ENCODE data around the gene NLRC3. TPM values are rescaled to one million over a fixed set of nuclear protein-coding genes. Genes with fewer than 3 reads are reported as not detected.

Gene NLRC3
- total and polyA plus RNA-seq, 10 donors = 8.6 to 34.0 (median 25.3) TPM

DNA sequence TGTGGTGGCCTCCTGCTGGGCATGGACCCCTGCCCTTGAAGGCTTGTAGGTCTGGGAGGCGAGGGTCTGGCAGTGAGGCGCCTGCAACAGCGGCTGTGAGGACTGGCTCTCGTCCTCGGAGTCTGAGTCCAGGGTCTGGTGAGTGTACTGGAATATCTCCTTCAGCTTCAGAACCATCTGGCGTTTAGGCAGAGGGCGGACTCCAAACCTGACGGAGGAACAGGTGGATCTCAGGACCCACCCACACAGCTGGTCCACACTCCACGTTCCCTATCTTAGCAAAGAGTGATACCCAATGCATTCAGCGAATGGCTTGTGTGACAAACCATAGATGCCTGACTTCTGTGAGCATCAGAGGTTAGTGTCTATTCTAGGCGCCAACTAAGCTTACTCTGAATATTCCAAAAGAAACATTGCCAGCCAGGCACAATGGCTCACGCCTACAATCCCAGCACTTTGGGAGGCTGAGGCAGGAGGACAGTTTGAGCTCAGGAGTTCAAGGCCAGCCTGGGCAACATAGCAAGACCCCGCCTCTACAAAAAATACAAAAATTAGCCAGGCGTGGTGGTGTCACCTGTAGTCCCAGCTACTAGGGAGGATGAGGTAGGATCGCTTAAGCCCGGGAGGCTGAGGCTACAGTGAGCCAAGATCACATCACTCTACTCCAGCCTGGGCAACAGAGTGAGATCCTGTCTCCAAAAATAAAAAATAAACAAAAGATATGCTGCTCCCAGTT, 6.3 kb upstream of the NLRC3 start:
- Histone ChIP-seq H3K36me3 (peaks cover 0 to 53% (median 18%) of the 10 kb centered on the region in 6 donors), H3K9me3 (no peaks in the 10 kb centered on the region), H3K27ac (no peak overlapping the region), H3K4me3 (no peak overlapping the region), H3K27me3 (replicated peaks in 1 of 7) (peaks cover 0 to 3% (median 0%) of the 10 kb centered on the region in 7 donors), H3K4me1 (peaks cover 17 to 45% (median 26%) of the 10 kb centered on the region in 6 donors)
- DNase-seq = no peak
- TF ChIP-seq, protein P1, sequence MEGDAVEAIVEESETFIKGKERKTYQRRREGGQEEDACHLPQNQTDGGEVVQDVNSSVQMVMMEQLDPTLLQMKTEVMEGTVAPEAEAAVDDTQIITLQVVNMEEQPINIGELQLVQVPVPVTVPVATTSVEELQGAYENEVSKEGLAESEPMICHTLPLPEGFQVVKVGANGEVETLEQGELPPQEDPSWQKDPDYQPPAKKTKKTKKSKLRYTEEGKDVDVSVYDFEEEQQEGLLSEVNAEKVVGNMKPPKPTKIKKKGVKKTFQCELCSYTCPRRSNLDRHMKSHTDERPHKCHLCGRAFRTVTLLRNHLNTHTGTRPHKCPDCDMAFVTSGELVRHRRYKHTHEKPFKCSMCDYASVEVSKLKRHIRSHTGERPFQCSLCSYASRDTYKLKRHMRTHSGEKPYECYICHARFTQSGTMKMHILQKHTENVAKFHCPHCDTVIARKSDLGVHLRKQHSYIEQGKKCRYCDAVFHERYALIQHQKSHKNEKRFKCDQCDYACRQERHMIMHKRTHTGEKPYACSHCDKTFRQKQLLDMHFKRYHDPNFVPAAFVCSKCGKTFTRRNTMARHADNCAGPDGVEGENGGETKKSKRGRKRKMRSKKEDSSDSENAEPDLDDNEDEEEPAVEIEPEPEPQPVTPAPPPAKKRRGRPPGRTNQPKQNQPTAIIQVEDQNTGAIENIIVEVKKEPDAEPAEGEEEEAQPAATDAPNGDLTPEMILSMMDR (IDR thresholded peaks at IDR 0.05 in 8 of 11, conservative IDR thresholded peaks at IDR 0.05 in 3 of 11) = no peak
- TF ChIP-seq POLR2A (IDR thresholded peaks at IDR 0.05) (no peak), POLR2AphosphoS5 (IDR thresholded peaks at IDR 0.05) (no peak)
- intact Hi-C loops (cut with DNase I; ENCODE audit: low total_unique reads) = no loop called here
- WGBS, 5 donors = 95 to 97% (median 97%) methylated on average over 15 to 16 of the region's 16 CpGs

DNA sequence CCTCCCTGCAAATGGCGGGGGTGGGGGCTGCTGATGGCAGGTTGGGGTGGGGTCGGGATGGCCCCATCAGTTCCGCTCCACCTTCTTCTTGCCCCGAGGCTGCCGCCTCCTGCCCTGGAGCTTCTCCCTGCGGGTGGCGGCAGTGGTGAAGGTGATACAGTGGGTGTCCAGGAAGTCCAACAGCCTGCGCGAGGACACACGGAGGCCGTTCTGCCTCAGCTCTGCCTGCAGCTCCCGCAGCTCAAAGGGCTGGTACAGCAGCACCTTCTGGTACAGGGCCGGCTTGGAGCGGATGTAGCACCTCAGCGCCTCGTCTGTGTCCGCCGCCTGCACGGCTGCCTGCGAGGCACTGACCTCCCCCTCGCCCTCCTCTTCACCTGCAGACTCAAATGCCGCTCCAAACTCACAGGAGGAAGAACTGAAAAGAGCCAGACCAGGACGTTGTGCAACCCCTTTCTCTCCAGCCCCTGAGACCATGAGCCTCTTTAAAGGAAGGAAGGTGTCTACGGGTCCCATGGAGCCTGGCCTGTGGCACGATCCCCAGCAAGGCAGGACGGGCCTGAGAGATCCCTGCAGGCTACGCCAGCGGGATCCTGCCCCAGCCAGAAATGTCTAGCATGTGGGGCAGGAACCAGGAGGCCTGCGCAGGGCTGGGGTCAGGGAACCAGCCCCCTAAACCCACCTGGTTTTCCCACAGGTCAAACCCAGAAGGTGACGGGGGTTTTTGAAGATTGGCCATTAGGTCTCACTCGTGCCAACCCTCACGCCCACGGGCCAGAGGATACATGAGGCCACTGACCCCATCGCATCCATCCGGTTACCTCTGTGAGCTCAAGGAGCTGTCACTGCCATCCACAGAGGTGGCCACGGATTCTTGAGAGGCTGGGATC, 5.3 kb upstream of the NLRC3 start:
- Histone ChIP-seq H3K4me3 (no peak overlapping the region), H3K27me3 (replicated peaks in 1 of 7) (peaks cover 0 to 6% (median 0%) of the 10 kb centered on the region in 7 donors), H3K4me1 (peaks cover 26 to 45% (median 34%) of the 10 kb centered on the region in 6 donors), H3K9me3 (no peaks in the 10 kb centered on the region), H3K36me3 (peaks cover 0 to 44% (median 18%) of the 10 kb centered on the region in 6 donors), H3K27ac (no peak overlapping the region)
- TF ChIP-seq POLR2AphosphoS5 (IDR thresholded peaks at IDR 0.05) (no peak), POLR2A (IDR thresholded peaks at IDR 0.05) (no peak)
- TF ChIP-seq, protein P1 (IDR thresholded peaks at IDR 0.05 in 8 of 11, conservative IDR thresholded peaks at IDR 0.05 in 3 of 11) = no peak
- intact Hi-C loops (cut with DNase I; ENCODE audit: low total_unique reads) = no loop called here
- WGBS, 5 donors = 88 to 94% (median 92%) methylated on average over 34 to 36 of the region's 36 CpGs
- DNase-seq = no peak

DNA sequence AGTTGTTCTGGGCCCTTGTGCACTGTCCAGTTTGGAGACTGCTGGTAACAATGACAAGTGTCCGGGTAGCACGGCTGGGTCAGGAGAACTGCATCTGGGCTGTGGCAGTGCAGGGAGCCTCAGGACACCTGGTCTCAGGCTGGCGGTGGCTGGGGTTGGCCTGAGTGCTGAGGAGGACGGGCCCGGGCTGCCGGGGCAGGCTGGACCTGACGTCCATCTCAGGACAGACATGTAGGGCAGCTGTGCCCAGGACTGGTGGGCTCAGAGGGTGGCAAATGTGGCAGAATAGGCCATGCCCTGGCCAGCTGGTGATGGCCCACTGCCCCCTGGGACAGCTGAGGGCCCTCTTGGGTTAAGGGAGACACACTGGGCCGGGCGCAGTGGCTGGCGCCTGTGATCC, 4.2 kb upstream of the NLRC3 start:
- Histone ChIP-seq H3K4me1 (peaks cover 26 to 47% (median 42%) of the 10 kb centered on the region in 6 donors), H3K27ac (no peak overlapping the region), H3K36me3 (peaks cover 0 to 40% (median 18%) of the 10 kb centered on the region in 6 donors), H3K27me3 (replicated peaks in 1 of 7) (peaks cover 0 to 6% (median 0%) of the 10 kb centered on the region in 7 donors), H3K9me3 (no peaks in the 10 kb centered on the region), H3K4me3 (no peak overlapping the region)
- TF ChIP-seq POLR2AphosphoS5 (IDR thresholded peaks at IDR 0.05) (no peak), POLR2A (IDR thresholded peaks at IDR 0.05) (no peak)
- TF ChIP-seq, protein P1 (IDR thresholded peaks at IDR 0.05 in 8 of 11, conservative IDR thresholded peaks at IDR 0.05 in 3 of 11) = no peak
- DNase-seq = no peak
- intact Hi-C loops (cut with DNase I; ENCODE audit: low total_unique reads) = no loop called here
- WGBS, 5 donors = 95 to 98% (median 97%) methylated on average over 10 of the region's 10 CpGs
